GM12872 (cell line): ENCODE results near the gene SETD2.

Experiments
- CTCF ChIP-seq: IDR thresholded peaks from 3 replicates; pipeline ENCODE4 v1.5.1; 2011; ENCODE audit warnings: low read depth, mild to moderate bottlenecking, low read length, moderate library complexity; ENCODE audit not compliant: insufficient read depth

The SETD2 gene

DNA sequence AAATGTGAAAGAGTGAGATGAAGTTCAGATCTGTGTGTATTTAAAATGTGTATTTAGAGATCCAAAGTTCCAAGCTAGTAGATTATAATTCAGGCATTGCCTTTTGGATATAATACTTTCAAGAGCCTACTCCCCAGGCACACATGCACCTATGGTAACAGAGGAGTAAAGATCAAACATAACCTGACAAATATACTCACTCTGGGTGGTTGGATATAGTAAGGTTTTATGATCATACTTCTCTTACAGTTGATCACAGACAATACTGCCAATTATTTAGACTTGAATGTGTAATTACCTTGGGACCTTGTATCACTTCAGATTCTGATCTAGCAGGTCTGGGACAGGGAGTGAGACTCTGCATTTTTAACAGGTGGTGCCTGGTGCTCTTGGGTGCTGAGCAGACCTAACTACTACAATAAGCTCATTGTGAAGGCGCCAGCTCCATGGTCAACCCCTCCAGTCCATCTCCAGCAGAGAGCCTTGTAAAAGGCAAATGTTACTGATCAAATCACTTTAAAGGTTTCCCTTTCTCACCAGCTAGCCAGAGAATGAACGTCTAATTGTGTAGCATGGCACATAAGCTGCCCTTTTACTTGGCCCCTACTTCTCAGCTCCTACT is 128.9 kb downstream of the SETD2 start:
- TF ChIP-seq CTCF, result no peak

DNA sequence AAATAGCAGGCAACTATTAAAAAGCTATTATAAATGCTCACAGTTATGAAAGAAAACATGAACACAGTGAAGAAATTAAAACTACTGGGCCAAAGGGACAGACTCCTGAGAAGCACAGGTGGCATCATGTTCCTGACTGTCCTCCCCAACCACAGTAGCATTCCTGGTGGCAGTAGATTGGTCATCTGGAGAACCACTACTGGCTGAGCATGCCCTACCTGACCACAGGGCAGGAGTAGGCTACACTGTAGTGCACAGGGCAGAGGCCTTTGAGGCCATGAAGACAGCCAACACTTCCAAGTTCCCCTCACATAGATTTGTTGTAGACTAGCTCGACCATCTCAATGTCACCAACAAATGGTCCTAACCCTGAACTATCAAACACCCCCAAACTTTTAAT is 135.2 kb downstream of the SETD2 start:
- TF ChIP-seq CTCF, result no peak

GRCh38 chr3:47028146-47028545 is 135.8 kb downstream of the SETD2 start:
- no peak for TF ChIP-seq CTCF

GRCh38 chr3:47024932-47025331 is 139.0 kb downstream of the SETD2 start:
- TF ChIP-seq CTCF, result no peak

DNA sequence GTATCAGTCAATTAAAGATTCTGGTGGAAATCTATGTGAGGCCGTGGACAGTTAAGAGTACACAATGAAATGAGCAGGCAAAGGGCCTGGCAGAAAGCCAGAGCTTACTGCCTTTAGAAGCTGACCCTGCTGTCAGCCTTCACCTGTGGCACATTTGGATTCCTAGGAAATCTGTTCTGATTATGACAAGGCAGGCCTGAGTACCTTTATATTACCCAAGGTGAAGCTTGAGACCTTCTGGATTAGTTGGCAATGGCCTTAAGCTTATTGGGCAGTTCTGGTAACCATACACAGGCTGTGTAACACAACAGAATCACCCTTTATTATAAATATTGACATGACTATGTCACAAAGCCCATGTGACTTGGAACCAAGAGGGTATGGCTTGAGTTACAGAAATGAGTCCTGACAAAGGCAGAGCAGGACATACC is 141.3 kb downstream of the SETD2 start:
- TF ChIP-seq CTCF, result no peak

DNA sequence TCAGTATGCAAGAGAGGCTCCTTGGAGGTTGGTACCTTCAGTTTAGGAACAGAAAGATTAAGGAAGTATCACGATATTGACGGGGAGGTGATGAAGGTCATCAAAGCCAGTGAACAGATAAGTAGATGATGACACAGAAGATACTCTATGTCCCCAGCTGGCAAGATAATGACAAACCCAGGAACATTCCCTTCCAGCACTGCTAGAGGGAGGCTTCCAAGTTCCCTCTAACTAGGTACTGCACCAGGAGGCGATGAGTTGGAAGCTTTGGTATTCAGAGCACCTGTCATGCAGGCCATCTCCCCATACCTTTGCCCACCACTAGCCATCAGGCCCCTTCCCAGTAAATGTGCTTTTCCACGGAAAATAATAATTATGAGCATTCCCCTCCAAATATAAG is 143.6 kb downstream of the SETD2 start:
- no peak for TF ChIP-seq CTCF

DNA sequence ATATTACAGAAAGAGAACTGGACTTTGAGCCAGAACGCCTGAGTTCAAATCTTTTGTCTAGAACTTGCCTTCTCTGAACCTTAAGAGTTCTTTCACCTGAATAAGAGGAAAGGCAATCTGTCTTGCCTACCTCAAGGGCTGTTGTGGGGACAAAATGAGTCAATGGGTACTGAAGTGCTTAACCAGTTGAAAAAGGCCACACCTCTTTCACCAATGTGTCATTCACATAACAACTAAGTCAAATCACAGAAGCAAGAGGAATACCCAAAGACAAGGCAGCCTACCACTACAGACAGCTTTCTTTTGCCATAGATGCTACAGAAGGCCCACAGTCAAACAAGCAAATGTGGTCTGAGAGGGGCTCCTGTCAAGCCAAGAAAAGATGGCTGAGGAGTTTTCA is 144.7 kb downstream of the SETD2 start:
- TF ChIP-seq CTCF, result no peak
